K562 (cell line): ENCODE measurements around the gene STPG2. TPM values are rescaled to one million over a fixed set of nuclear protein-coding genes. Genes with fewer than 3 reads are reported as not detected.
"Not testable (repeated sequence)": the region's sequence is repeated elsewhere in the genome, so short reads cannot be mapped to it uniquely, and the experiment has no call there.

ENCODE experiments used
- ATAC-seq: fragments of 200-7000 bp; cut with Tn5 transposase; 3 replicates; pipeline ENCODE4 v1.9.1; 2020; ENCODE audit warnings: moderate library complexity
- BruUV-seq: library from RNA; stranded (reverse); fragments of 400-500 nt; replicated peaks from 2 replicates; lab custom pipeline; 2021; lab: Mats Ljungman, UMichigan
- CTCF ChIA-PET: fragments of 300-600 bp; formaldehyde crosslinking; extraction: SDS; loops from one replicate; lab custom pipeline; 2021; ENCODE audit warnings: low intra/inter-chr PET ratio; lab: Yijun Ruan, JAX
- POLR2A ChIA-PET: fragments of 300-600, 350-650 bp; sonication (Branson Sonifier 250); formaldehyde crosslinking; extraction: SDS; loops from one replicate; lab custom pipeline; 2021; ENCODE audit warnings: antibody characterized with exemption, inconsistent platforms; lab: Yijun Ruan, JAX
- DNase-seq, 4 experiments: peaks; one replicate each; pipeline versions ENCODE4 v3.0.0 to v3.0.0-alpha.2; 2011 to 2018; ENCODE audit warnings: low spot score in 3 of 4, mixed read lengths in 3 of 4; ENCODE audit errors: extremely low read depth in 1 of 4
- FAIRE-seq: peaks from 2 replicates; lab custom pipeline; 2011; peaks lifted over from hg19 to GRCh38; lab: Jason Lieb, UNC
- H2AFZ ChIP-seq: 2 replicates; pipeline ENCODE4 v1.6.0; 2011; ENCODE audit warnings: low read depth, low read length, control low read depth, inconsistent platforms
- H3K27ac ChIP-seq: fragments of 200-600 bp; 3 replicates; pipeline ENCODE4 v1.8.0; 2011; ENCODE audit warnings: low read depth, mild to moderate bottlenecking, control low read depth, inconsistent platforms, low read length, moderate library complexity, mixed read lengths; ENCODE audit errors: extremely low read depth
- H3K27me3 ChIP-seq, 2 experiments: fragments of 300-600 bp in 1 of 2; 2 replicates in 1 of 2; 3 replicates in 1 of 2; pipeline versions ENCODE4 v1.6.0 to v1.8.0; 2011; ENCODE audit warnings: inconsistent platforms in 2 of 2, low read length in 2 of 2, mild to moderate bottlenecking in 1 of 2, mixed read lengths in 1 of 2, moderate library complexity in 1 of 2; ENCODE audit not compliant: control insufficient read depth in 2 of 2, insufficient read depth in 2 of 2
- H3K36me3 ChIP-seq: fragments of 300-600 bp; 3 replicates; pipeline ENCODE4 v1.8.0; 2011; ENCODE audit warnings: mild to moderate bottlenecking, low read length, inconsistent platforms; ENCODE audit not compliant: control insufficient read depth, insufficient read depth
- H3K4me1 ChIP-seq, 2 experiments: fragments of 200-600 bp in 1 of 2; replicated peaks in 1 of 2; 2 replicates in 1 of 2; 3 replicates in 1 of 2; pipeline versions ENCODE4 v1.5.1 to v1.8.0; 2011; ENCODE audit warnings: inconsistent platforms in 2 of 2, low read length in 2 of 2, mild to moderate bottlenecking in 1 of 2, mixed read lengths in 1 of 2, moderate library complexity in 1 of 2; ENCODE audit not compliant: control insufficient read depth in 2 of 2, insufficient read depth in 2 of 2
- H3K4me2 ChIP-seq: 2 replicates; pipeline ENCODE4 v1.6.1; 2011; ENCODE audit warnings: low read length, control low read depth, inconsistent platforms, mixed read lengths; ENCODE audit not compliant: insufficient read depth
- H3K4me3 ChIP-seq: fragments of 200-600 bp; sonication (generic), shearing (Covaris generic); 2 replicates; pipeline ENCODE4 v1.5.1; 2016; ENCODE audit warnings: control low read depth, inconsistent platforms
- H3K79me2 ChIP-seq: fragments of 200-600 bp; 3 replicates; pipeline ENCODE4 v1.8.0; 2011; ENCODE audit warnings: low read length, inconsistent platforms; ENCODE audit not compliant: control insufficient read depth, insufficient read depth
- H3K9ac ChIP-seq, 2 experiments: 2 replicates each; pipeline versions ENCODE4 v1.6.0 to v1.6.1; 2011; ENCODE audit warnings: low read depth in 2 of 2, low read length in 2 of 2, control low read depth in 1 of 2, inconsistent platforms in 1 of 2, mild to moderate bottlenecking in 1 of 2, mixed read lengths in 1 of 2; ENCODE audit not compliant: insufficient read depth in 1 of 2
- H3K9me1 ChIP-seq: one replicate; pipeline ENCODE4 v1.6.0; 2011; ENCODE audit warnings: inconsistent platforms, mild to moderate bottlenecking, low read length, moderate library complexity; ENCODE audit not compliant: control insufficient read depth, insufficient read depth
- H3K9me3 ChIP-seq: replicated peaks from 2 replicates; pipeline ENCODE4 v1.5.1; 2011; ENCODE audit warnings: low read depth, low read length, inconsistent platforms; ENCODE audit not compliant: control insufficient read depth, insufficient read depth
- H4K20me1 ChIP-seq: replicated peaks from 2 replicates; pipeline ENCODE4 v1.6.1; 2011; ENCODE audit warnings: low read length, inconsistent platforms, mixed read lengths; ENCODE audit not compliant: control insufficient read depth, insufficient read depth
- RREB1 ChIP-seq: fragments of 250-450 bp; sonication (Bioruptor Pico); IDR thresholded peaks from 2 replicates; pipeline ENCODE4 v1.4.0; 2020
- WGBS: fragments of 100-300 bp; shearing (Covaris generic); methylation state at CpG from one replicate; pipeline ENCODE4 v1.1.6; 2016; ENCODE audit warnings: low coverage, mixed read lengths; ENCODE audit not compliant: insufficient coverage; ENCODE audit errors: missing lambda C conversion rate; 5-methylcytosine and 5-hydroxymethylcytosine counted together
- in situ Hi-C: fragments of 300-500 bp; cut with MboI; formaldehyde crosslinking; loops from 4 replicates; pipeline ENCODE4 v1.15.0; 2018; ENCODE audit warnings: inconsistent platforms, mixed read lengths
- intact Hi-C: fragments of 100-400 bp; cut with micrococcal nuclease; formaldehyde crosslinking; loops from 2 replicates; pipeline ENCODE4 v1.14.2; 2022
- polyA plus RNA-seq, 8 experiments: library from polyadenylated mRNA; depleted of rRNA in 4 of 8; stranded (reverse) in 5 of 8; unstranded in 3 of 8; fragments of >200 nt; fragmentation: Nextera tagmentation in 2 of 8; fragmentation: Illumina TruSeq in 1 of 8; extraction: Ambion mirVana in 2 of 8; extraction: Trizol in 1 of 8; gene quantifications; 2 replicates each; pipeline versions ENCODE4 v1.2.1 to v1.2.3, GENCODE V29; 2011 to 2014; ENCODE audit warnings: inconsistent platforms in 1 of 8, missing spikeins in 1 of 8
- total RNA-seq, 7 experiments: library from RNA; depleted of rRNA in 6 of 7; stranded (reverse); fragments of >200 nt in 6 of 7; fragmentation: Illumina TruSeq in 2 of 7; extraction: Trizol in 2 of 7; gene quantifications; 2 replicates each; pipeline versions ENCODE4 v1.2.1 to v1.2.3, GENCODE V29; 2011 to 2021; ENCODE audit warnings: low replicate concordance in 1 of 7

STPG2 gene
- total and polyA plus RNA-seq, 9 of the 15 experiments (the other 6 are each of a cell fraction or from before 2014, with no cell fraction given): not detected

- no peak for TF ChIP-seq RREB1
- TF ChIP-seq, all 486 proteins: peak for 0
Measured at GRCh38 chr4:97639961-97640360, 503.3 kb downstream of the STPG2 start (continued).

- H3K9ac ChIP-seq, H3K4me3 ChIP-seq, H3K27ac ChIP-seq, intact Hi-C loops, H3K36me3 ChIP-seq, H3K4me1 ChIP-seq, BruUV-seq, H3K27me3 ChIP-seq, H3K9me1 ChIP-seq, POLR2A ChIA-PET, H2AFZ ChIP-seq, H3K9me3 ChIP-seq, H3K4me2 ChIP-seq, ATAC-seq, DNase-seq, in situ Hi-C loops, H3K79me2 ChIP-seq, FAIRE-seq, H4K20me1 ChIP-seq, CTCF ChIA-PET: not testable (repeated sequence)
- WGBS: 0% methylated on average over 5 of the region's 8 CpGs
Measured at GRCh38 chr4:97633831-97634230, 509.4 kb downstream of the STPG2 start.
